Keratinocyte (primary cell): Measurements from ENCODE around the gene CISTR.

ENCODE experiments used
- EZH2 ChIP-seq: IDR thresholded peaks from one replicate; pipeline ENCODE4 v1.6.1; 2012; ENCODE audit warnings: inconsistent platforms, mild to moderate bottlenecking, low read length, moderate library complexity
- TF ChIP-seq, protein P1 (sequence below), 3 experiments: IDR thresholded peaks in 1 of 3; conservative IDR thresholded peaks in 1 of 3; optimal IDR thresholded peaks in 1 of 3; 2 replicates in 2 of 3; 3 replicates in 1 of 3; pipeline versions ENCODE3 to v1.5.1; 2011; ENCODE audit warnings: low read length in 3 of 3, mild to moderate bottlenecking in 3 of 3, moderate library complexity in 2 of 3, control low read depth in 1 of 3, inconsistent platforms in 1 of 3; ENCODE audit not compliant: insufficient read depth in 2 of 3; ENCODE audit errors: extremely low read depth in 1 of 3

DNA sequence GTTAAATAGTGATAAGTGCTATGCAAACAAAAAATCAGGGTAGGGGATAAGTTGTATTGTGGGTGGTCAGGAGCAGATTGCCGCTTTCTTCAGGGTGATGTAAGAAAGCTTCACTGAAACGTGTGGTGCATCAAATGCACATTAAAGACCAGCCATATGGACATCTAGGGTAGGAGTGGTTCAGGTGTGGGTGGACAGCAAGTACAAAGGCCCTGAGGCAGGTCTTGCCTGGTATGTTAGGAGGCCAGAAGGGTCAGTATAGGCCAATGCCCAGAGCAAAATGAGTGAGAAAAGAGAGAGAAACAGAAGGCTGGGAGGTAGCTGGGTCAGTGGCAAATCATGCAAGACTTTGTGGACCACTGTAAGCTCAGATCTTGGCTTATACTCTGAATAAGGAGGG lies 25.6 kb upstream of the CISTR start:
- TF ChIP-seq, protein P1, sequence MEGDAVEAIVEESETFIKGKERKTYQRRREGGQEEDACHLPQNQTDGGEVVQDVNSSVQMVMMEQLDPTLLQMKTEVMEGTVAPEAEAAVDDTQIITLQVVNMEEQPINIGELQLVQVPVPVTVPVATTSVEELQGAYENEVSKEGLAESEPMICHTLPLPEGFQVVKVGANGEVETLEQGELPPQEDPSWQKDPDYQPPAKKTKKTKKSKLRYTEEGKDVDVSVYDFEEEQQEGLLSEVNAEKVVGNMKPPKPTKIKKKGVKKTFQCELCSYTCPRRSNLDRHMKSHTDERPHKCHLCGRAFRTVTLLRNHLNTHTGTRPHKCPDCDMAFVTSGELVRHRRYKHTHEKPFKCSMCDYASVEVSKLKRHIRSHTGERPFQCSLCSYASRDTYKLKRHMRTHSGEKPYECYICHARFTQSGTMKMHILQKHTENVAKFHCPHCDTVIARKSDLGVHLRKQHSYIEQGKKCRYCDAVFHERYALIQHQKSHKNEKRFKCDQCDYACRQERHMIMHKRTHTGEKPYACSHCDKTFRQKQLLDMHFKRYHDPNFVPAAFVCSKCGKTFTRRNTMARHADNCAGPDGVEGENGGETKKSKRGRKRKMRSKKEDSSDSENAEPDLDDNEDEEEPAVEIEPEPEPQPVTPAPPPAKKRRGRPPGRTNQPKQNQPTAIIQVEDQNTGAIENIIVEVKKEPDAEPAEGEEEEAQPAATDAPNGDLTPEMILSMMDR (optimal IDR thresholded peaks at IDR 0.05 in 1 of 3, IDR thresholded peaks at IDR 0.05 in 1 of 3, conservative IDR thresholded peaks at IDR 0.05 in 1 of 3; ENCODE audit: extremely low read depth in 1 of 3, insufficient read depth in 2 of 3, low read length in 3 of 3), result no peak
- no peak for TF ChIP-seq EZH2
